Mesenchymal stem cell (in vitro differentiated cells and primary cell): Measurements from ENCODE around the gene ENPP1.
"Not testable (repeated sequence)": the region's sequence is repeated elsewhere in the genome, so short reads cannot be mapped to it uniquely, and the experiment has no call there.

Source experiments
- DNase-seq: peaks from one replicate; pipeline ENCODE4 v3.0.0-alpha.2; 2013
- H2AFZ ChIP-seq: one replicate; pipeline ENCODE4 v1.6.1; 2013; ENCODE audit warnings: low read depth, mild to moderate bottlenecking, control low read depth, inconsistent platforms, low read length, moderate library complexity
- H2AK5ac ChIP-seq: 2 replicates; pipeline ENCODE4 v1.6.1; 2013; ENCODE audit warnings: low read length, moderate library complexity, mild to moderate bottlenecking, inconsistent platforms; ENCODE audit not compliant: severe bottlenecking
- H2BK120ac ChIP-seq: one replicate; pipeline ENCODE4 v1.6.1; 2013; ENCODE audit warnings: low read depth, mild to moderate bottlenecking, inconsistent platforms, low read length, moderate library complexity
- H2BK12ac ChIP-seq, 2 experiments: one replicate each; pipeline ENCODE4 v1.6.1; 2013; ENCODE audit warnings: inconsistent platforms in 2 of 2, low read length in 2 of 2, mild to moderate bottlenecking in 2 of 2, moderate library complexity in 2 of 2, control low read depth in 1 of 2
- H2BK15ac ChIP-seq: one replicate; pipeline ENCODE4 v1.6.1; 2013; ENCODE audit warnings: mild to moderate bottlenecking, low read depth, inconsistent platforms; ENCODE audit not compliant: poor library complexity, severe bottlenecking
- H2BK5ac ChIP-seq: 2 replicates; pipeline ENCODE4 v1.6.1; 2013; ENCODE audit warnings: low read depth, mild to moderate bottlenecking, low read length, control low read depth, inconsistent platforms; ENCODE audit not compliant: poor library complexity, severe bottlenecking
- H3K14ac ChIP-seq, 2 experiments: one replicate each; pipeline ENCODE4 v1.6.1; 2013; ENCODE audit warnings: inconsistent platforms in 2 of 2, low read length in 2 of 2, control low read depth in 1 of 2, mild to moderate bottlenecking in 1 of 2, moderate library complexity in 1 of 2
- H3K18ac ChIP-seq, 2 experiments: one replicate each; pipeline ENCODE4 v1.6.1; 2013; ENCODE audit warnings: inconsistent platforms in 2 of 2, low read length in 2 of 2, control low read depth in 1 of 2, low read depth in 1 of 2, mild to moderate bottlenecking in 1 of 2
- H3K23ac ChIP-seq, 2 experiments: one replicate each; pipeline ENCODE4 v1.6.1; 2013; ENCODE audit warnings: inconsistent platforms in 2 of 2, low read length in 2 of 2, mild to moderate bottlenecking in 2 of 2, moderate library complexity in 2 of 2, control low read depth in 1 of 2
- H3K27ac ChIP-seq: 2 replicates; pipeline ENCODE4 v1.5.1; 2013; ENCODE audit warnings: mild to moderate bottlenecking, moderate library complexity, low read length, control low read depth, inconsistent platforms; ENCODE audit not compliant: poor library complexity, severe bottlenecking
- H3K27me3 ChIP-seq, 2 experiments: 2 replicates each; pipeline versions ENCODE4 v1.6.1 to v1.7.0; 2013; ENCODE audit warnings: low read length in 2 of 2, mild to moderate bottlenecking in 2 of 2, moderate library complexity in 2 of 2, control low read depth in 1 of 2, inconsistent platforms in 1 of 2; ENCODE audit not compliant: control insufficient read depth in 1 of 2, insufficient read depth in 1 of 2
- H3K36me3 ChIP-seq, 2 experiments: 2 replicates each; pipeline versions ENCODE4 v1.6.1 to v1.7.0; 2013; ENCODE audit warnings: low read length in 2 of 2, control low read depth in 1 of 2, inconsistent platforms in 1 of 2, low read depth in 1 of 2, mild to moderate bottlenecking in 1 of 2; ENCODE audit not compliant: insufficient read depth in 2 of 2, control insufficient read depth in 1 of 2
- H3K4ac ChIP-seq, 2 experiments: one replicate each; pipeline ENCODE4 v1.6.1; 2013; ENCODE audit warnings: inconsistent platforms in 2 of 2, low read length in 2 of 2, mild to moderate bottlenecking in 2 of 2, moderate library complexity in 2 of 2, control low read depth in 1 of 2, low read depth in 1 of 2
- H3K4me1 ChIP-seq: 2 replicates; pipeline ENCODE4 v1.6.1; 2013; ENCODE audit warnings: low read depth, low read length, control low read depth; ENCODE audit not compliant: control insufficient read depth, insufficient read depth
- H3K4me2 ChIP-seq: 2 replicates; pipeline ENCODE4 v1.6.1; 2013; ENCODE audit warnings: low read length, mild to moderate bottlenecking, inconsistent platforms; ENCODE audit not compliant: poor library complexity, severe bottlenecking
- H3K4me3 ChIP-seq, 2 experiments: 2 replicates each; pipeline versions ENCODE4 v1.5.1 to v1.7.0; 2013; ENCODE audit warnings: low read length in 2 of 2, mild to moderate bottlenecking in 2 of 2, control low read depth in 1 of 2, low read depth in 1 of 2; ENCODE audit not compliant: insufficient read depth in 1 of 2
- H3K79me1 ChIP-seq: replicated peaks from 2 replicates; pipeline ENCODE4 v1.6.1; 2013; ENCODE audit warnings: mild to moderate bottlenecking, control low read depth, low read length, inconsistent platforms; ENCODE audit not compliant: poor library complexity, severe bottlenecking
- H3K9ac ChIP-seq: 2 replicates; pipeline ENCODE4 v1.7.0; 2013; ENCODE audit warnings: mild to moderate bottlenecking, low read length, moderate library complexity
- H3K9me3 ChIP-seq: 2 replicates; pipeline ENCODE4 v1.7.0; 2013; ENCODE audit warnings: mild to moderate bottlenecking, low read length; ENCODE audit not compliant: control insufficient read depth
- H4K8ac ChIP-seq: one replicate; pipeline ENCODE4 v1.6.1; 2013; ENCODE audit warnings: inconsistent platforms, mild to moderate bottlenecking, low read length, moderate library complexity
- H4K91ac ChIP-seq: one replicate; pipeline ENCODE4 v1.6.1; 2013; ENCODE audit warnings: mild to moderate bottlenecking, low read length, inconsistent platforms
- WGBS: methylation state at CpG from one replicate; pipeline ENCODE4 v1.1.7; 2013; ENCODE audit warnings: mixed read lengths; 5-methylcytosine and 5-hydroxymethylcytosine counted together

The ENPP1 gene

DNA sequence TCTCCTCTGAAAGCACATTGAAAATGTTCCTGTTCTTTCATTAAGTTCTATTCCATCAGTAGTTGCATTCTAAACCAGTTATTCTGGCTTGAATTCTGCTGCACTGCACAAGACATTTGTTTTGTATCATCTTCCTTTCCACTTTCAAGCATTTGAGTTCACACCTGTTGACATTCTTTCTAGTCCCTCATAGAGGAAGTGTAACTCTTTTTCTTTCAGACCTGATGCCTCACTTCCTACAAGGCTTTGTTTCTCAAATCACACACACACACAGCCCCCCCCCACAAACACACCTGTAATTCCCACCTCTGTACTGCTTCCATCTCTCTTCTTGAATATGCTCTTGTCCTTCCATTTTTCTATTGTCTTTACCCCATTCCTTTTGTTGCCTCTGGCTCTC lies 92.4 kb downstream of the ENPP1 start:
- Histone ChIP-seq H3K18ac (no peak overlapping the region), H3K27me3 (no peaks in the 10 kb centered on the region), H3K36me3 (no peaks in the 10 kb centered on the region), H2AFZ (no peak overlapping the region), H3K9me3 (peaks cover 17% of the 10 kb centered on the region), H2BK15ac (no peak overlapping the region), H3K27ac (no peak overlapping the region), H3K4me3 (no peak overlapping the region), H2BK12ac (no peak overlapping the region), H4K91ac (no peak overlapping the region), H3K4ac (no peak overlapping the region), H3K14ac (no peak overlapping the region), H3K4me1 (no peaks in the 10 kb centered on the region), H3K9ac (no peak overlapping the region), H2AK5ac (no peak overlapping the region), H2BK120ac (no peak overlapping the region), H3K79me1 (no peaks in the 10 kb centered on the region), H4K8ac (no peak overlapping the region), H3K4me2 (no peak overlapping the region), H2BK5ac (no peak overlapping the region), H3K23ac (no peak overlapping the region)
- DNase-seq, result no peak

DNA sequence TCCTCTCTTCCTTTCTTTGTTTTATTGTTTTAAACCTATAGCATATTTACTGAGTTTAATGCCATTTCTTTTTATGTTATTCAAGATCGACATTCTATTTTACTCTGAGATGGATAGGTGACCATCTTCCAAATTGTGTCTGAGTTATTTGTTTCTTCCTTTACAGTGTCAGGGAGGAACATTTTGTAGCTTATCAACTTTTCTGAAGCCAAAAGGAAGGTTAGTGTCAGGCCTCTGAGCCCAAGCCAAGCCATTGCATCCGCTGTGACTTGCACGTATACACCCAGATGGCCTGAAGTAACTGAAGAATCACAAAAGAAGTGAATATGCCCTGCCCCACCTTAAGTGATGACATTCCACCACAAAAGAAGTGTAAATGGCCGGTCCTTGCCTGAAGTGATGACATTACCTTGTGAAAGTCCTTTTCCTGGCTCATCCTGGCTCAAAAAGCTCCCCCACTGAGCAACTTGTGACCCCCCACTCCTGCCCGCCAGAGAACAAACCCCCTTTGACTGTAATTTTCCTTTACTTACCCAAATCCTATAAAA lies 93.6 kb downstream of the ENPP1 start:
- H3K9me3 ChIP-seq, result peaks cover 17% of the 10 kb centered on the region
- H3K23ac ChIP-seq, H3K36me3 ChIP-seq, H2BK12ac ChIP-seq, H3K4me3 ChIP-seq, H2AK5ac ChIP-seq, H3K4me1 ChIP-seq, H3K27me3 ChIP-seq, H3K79me1 ChIP-seq, H3K9ac ChIP-seq, H4K91ac ChIP-seq, H3K27ac ChIP-seq, H3K14ac ChIP-seq, DNase-seq, H3K4ac ChIP-seq, H3K18ac ChIP-seq, H2BK5ac ChIP-seq, H2BK15ac ChIP-seq, H2AFZ ChIP-seq, H4K8ac ChIP-seq, H3K4me2 ChIP-seq, H2BK120ac ChIP-seq: not testable (repeated sequence)
- 47% methylated on average over 5 of the region's 5 CpGs for WGBS

DNA sequence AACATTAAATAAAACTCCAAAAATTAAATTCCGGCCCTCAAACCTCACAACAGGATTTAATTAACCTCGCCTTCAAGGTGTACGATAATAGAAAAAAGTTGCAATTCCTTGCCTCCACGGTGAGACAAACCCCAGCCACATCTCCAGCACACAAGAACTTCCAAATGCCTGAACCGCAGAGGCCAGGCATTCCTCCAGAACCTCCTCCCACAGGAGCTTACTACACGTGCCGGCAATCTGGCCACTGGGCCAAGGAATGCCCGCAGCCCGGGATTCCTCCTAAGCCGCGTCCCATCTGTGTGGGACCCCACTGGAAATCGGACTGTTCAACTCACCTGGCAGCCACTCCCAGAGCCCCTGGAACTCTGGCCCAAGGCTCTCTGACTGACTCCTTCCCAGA lies 95.9 kb downstream of the ENPP1 start:
- H2BK12ac ChIP-seq, H3K4me1 ChIP-seq, H3K9ac ChIP-seq, H4K91ac ChIP-seq, H3K79me1 ChIP-seq, H2BK5ac ChIP-seq, DNase-seq, H3K36me3 ChIP-seq, H3K9me3 ChIP-seq, H3K14ac ChIP-seq, H2AFZ ChIP-seq, H3K27me3 ChIP-seq, H2BK120ac ChIP-seq, H4K8ac ChIP-seq, H3K4me2 ChIP-seq, H2BK15ac ChIP-seq, H2AK5ac ChIP-seq, H3K27ac ChIP-seq, H3K18ac ChIP-seq, H3K4me3 ChIP-seq, H3K23ac ChIP-seq, H3K4ac ChIP-seq: not testable (repeated sequence)
- 26% methylated on average over 11 of the region's 12 CpGs for WGBS

DNA sequence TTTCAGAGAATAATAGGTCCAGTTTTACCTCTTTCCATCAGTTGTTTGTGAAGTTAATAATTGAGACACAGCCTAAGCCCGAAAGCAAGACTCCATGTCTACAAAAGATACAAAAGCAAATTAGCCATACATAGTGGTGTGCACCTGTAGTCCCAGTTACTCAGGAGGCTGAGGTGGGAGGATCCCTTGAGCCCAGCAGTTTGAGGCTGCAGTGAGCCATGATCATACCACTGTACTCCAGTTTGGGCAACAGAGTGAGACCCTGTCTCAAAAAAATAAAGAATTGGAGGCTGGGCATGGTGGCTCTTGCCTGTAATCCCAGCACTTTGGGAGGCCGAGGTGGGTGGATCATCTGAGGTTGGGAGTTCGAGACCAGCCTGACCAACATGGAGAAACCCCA lies 101.0 kb downstream of the ENPP1 start:
- not testable (repeated sequence) for H3K4me1 ChIP-seq, H3K18ac ChIP-seq, H4K91ac ChIP-seq, H4K8ac ChIP-seq, DNase-seq, H2BK5ac ChIP-seq, H3K4me3 ChIP-seq, H3K79me1 ChIP-seq, H3K23ac ChIP-seq, H2AFZ ChIP-seq, H3K14ac ChIP-seq, H2BK120ac ChIP-seq, H2BK12ac ChIP-seq, H2BK15ac ChIP-seq, H3K4me2 ChIP-seq, H2AK5ac ChIP-seq, H3K4ac ChIP-seq, H3K36me3 ChIP-seq, H3K9ac ChIP-seq, H3K27ac ChIP-seq, H3K27me3 ChIP-seq, H3K9me3 ChIP-seq
- 67% methylated on average over 1 of the region's 3 CpGs for WGBS
